Esophagus squamous epithelium (tissue), 4 donors: Measurements from ENCODE around the gene SRBD1.

ENCODE experiments used
- CTCF ChIP-seq, 6 experiments: fragments of 450-650 bp in 4 of 6; fragments of 200-600 bp in 2 of 6; sonication (generic) in 2 of 6; IDR thresholded peaks; one replicate each; pipeline ENCODE4 v1.5.1; 2016 to 2019; ENCODE audit warnings: antibody characterized with exemption in 6 of 6, mild to moderate bottlenecking in 4 of 6, moderate library complexity in 4 of 6
- POLR2A ChIP-seq, 4 donors: fragments of 450-650 bp; IDR thresholded peaks; one replicate each; pipeline ENCODE4 v1.6.1; 2017; ENCODE audit warnings: antibody characterized with exemption in 4 of 4, mild to moderate bottlenecking in 4 of 4, moderate library complexity in 3 of 4

GRCh38 chr2:45506756-45507155 lies 104.3 kb downstream of the SRBD1 start:
- TF ChIP-seq CTCF (IDR thresholded peaks at IDR 0.05): no peak
- TF ChIP-seq POLR2A (IDR thresholded peaks at IDR 0.05): no peak
